GM12878 (cell line): ENCODE data around the gene PTPRN2. TPM values are rescaled to one million over a fixed set of nuclear protein-coding genes. Genes with fewer than 3 reads are reported as not detected.

Experiments
- ATAC-seq: fragments of 200-7000 bp; cut with Tn5 transposase; 3 replicates; pipeline ENCODE4 v1.9.1; 2020; ENCODE audit warnings: mild to moderate bottlenecking, moderate library complexity
- BruUV-seq: library from RNA; stranded (reverse); fragments of 400-500 nt; replicated peaks from 2 replicates; lab custom pipeline; 2021; lab: Mats Ljungman, UMichigan
- CTCF ChIA-PET: fragments of 300-600 bp; sonication (Branson Sonifier 250); formaldehyde crosslinking; extraction: SDS; loops from one replicate; lab custom pipeline; 2021; ENCODE audit warnings: inconsistent platforms; lab: Yijun Ruan, JAX
- POLR2A ChIA-PET: fragments of 350-600 bp; formaldehyde crosslinking; extraction: SDS; loops from one replicate; lab custom pipeline; 2021; ENCODE audit warnings: inconsistent platforms; lab: Charles Lee
- RAD21 ChIA-PET: fragments of 300-600 bp; sonication (Branson Sonifier 250); formaldehyde crosslinking; loops from one replicate; lab custom pipeline; 2023; ENCODE audit warnings: antibody characterized with exemption; ENCODE audit not compliant: unreplicated experiment; lab: Charles Lee
- SMC1A ChIA-PET: fragments of 300-600 bp; sonication (Branson Sonifier 250); formaldehyde crosslinking; loops from one replicate; lab custom pipeline; 2023; ENCODE audit not compliant: unreplicated experiment, uncharacterized antibody; lab: Charles Lee
- DNase-seq: peaks from one replicate; pipeline ENCODE4 v3.0.0-alpha.2; 2011; ENCODE audit warnings: low read depth, low spot score
- FAIRE-seq: peaks from 3 replicates; lab custom pipeline; 2011; peaks lifted over from hg19 to GRCh38; lab: Jason Lieb, UNC
- H2AFZ ChIP-seq: 2 replicates; pipeline ENCODE4 v1.6.0; 2011; ENCODE audit warnings: low read depth, low read length, control low read depth; ENCODE audit not compliant: control insufficient read depth
- H3K27ac ChIP-seq: 2 replicates; pipeline ENCODE4 v1.5.1; 2011; ENCODE audit warnings: control low read depth; ENCODE audit not compliant: control insufficient read depth, insufficient read depth
- H3K27me3 ChIP-seq, 2 experiments: replicated peaks in 1 of 2; 2 replicates each; pipeline versions ENCODE4 v1.6.0 to v1.6.1; 2011; ENCODE audit warnings: low read length in 1 of 2; ENCODE audit not compliant: control insufficient read depth in 2 of 2, insufficient read depth in 2 of 2
- H3K36me3 ChIP-seq, 2 experiments: 2 replicates each; pipeline ENCODE4 v1.5.1; 2011; ENCODE audit warnings: low read length in 1 of 2; ENCODE audit not compliant: control insufficient read depth in 2 of 2, insufficient read depth in 2 of 2
- H3K4me1 ChIP-seq: 2 replicates; pipeline ENCODE4 v1.6.1; 2011; ENCODE audit warnings: mild to moderate bottlenecking, low read length, moderate library complexity, mixed read lengths; ENCODE audit not compliant: control insufficient read depth, insufficient read depth
- H3K4me2 ChIP-seq: 2 replicates; pipeline ENCODE4 v1.6.0; 2011; ENCODE audit warnings: control low read depth; ENCODE audit not compliant: control insufficient read depth, insufficient read depth
- H3K4me3 ChIP-seq: fragments of 200-600 bp; sonication (generic); 2 replicates; pipeline ENCODE4 v1.5.1; 2016
- H3K79me2 ChIP-seq: 2 replicates; pipeline ENCODE4 v1.6.0; 2011; ENCODE audit warnings: low read length; ENCODE audit not compliant: control insufficient read depth, insufficient read depth
- H3K9ac ChIP-seq: 2 replicates; pipeline ENCODE4 v1.8.0; 2011; ENCODE audit warnings: low read length, control low read depth, mixed read lengths; ENCODE audit not compliant: control insufficient read depth, insufficient read depth
- H3K9me3 ChIP-seq: replicated peaks from 3 replicates; pipeline ENCODE4 v1.5.1; 2011; ENCODE audit warnings: mild to moderate bottlenecking, low read length; ENCODE audit not compliant: control insufficient read depth, insufficient read depth
- H4K20me1 ChIP-seq: 2 replicates; pipeline ENCODE4 v1.6.0; 2011; ENCODE audit not compliant: control insufficient read depth, insufficient read depth
- CHD2 ChIP-seq: IDR thresholded peaks from 2 replicates; pipeline ENCODE4 v1.6.1; 2011; ENCODE audit warnings: low read depth, low read length, improper control_type of control experiment, borderline replicate concordance
- CHD4 ChIP-seq: fragments of 200-600 bp; sonication (generic); IDR thresholded peaks from 2 replicates; pipeline ENCODE4 v1.6.1; 2016; ENCODE audit warnings: mild to moderate bottlenecking
- E2F8 ChIP-seq: fragments of 450-650 bp; IDR thresholded peaks from 2 replicates; pipeline ENCODE4 v1.6.1; 2018; ENCODE audit warnings: mild to moderate bottlenecking, low read depth, moderate library complexity; ENCODE audit not compliant: partially characterized antibody
- EED ChIP-seq: sonication (generic); IDR thresholded peaks from 2 replicates; pipeline ENCODE4 v1.6.1; 2016; ENCODE audit warnings: antibody characterized with exemption, low read depth
- ESRRA ChIP-seq: IDR thresholded peaks from 2 replicates; pipeline ENCODE4 v1.6.1; 2012; ENCODE audit warnings: mild to moderate bottlenecking, low read length, improper control_type of control experiment
- FOXK2 ChIP-seq: fragments of 450-650 bp; IDR thresholded peaks from 2 replicates; pipeline ENCODE4 v1.6.1; 2017; ENCODE audit warnings: mild to moderate bottlenecking, moderate library complexity
- IKZF2 ChIP-seq, 2 experiments: fragments of 450-650 bp; IDR thresholded peaks; 2 replicates each; pipeline ENCODE4 v1.6.1; 2017; ENCODE audit warnings: mild to moderate bottlenecking in 2 of 2, moderate library complexity in 2 of 2
- IRF3 ChIP-seq: fragments of 450-650 bp; IDR thresholded peaks from 2 replicates; pipeline ENCODE4 v1.6.1; 2014; ENCODE audit warnings: mild to moderate bottlenecking
- MTA3 ChIP-seq: IDR thresholded peaks from 2 replicates; pipeline ENCODE4 v1.6.1; 2012; ENCODE audit warnings: low read length, inconsistent platforms, borderline replicate concordance
- MYB ChIP-seq: fragments of 150-350 bp; IDR thresholded peaks from 2 replicates; pipeline ENCODE4 v1.6.1; 2014; ENCODE audit warnings: mild to moderate bottlenecking, low read depth, low read length, borderline replicate concordance
- PBX3 ChIP-seq: IDR thresholded peaks from 2 replicates; pipeline ENCODE4 v1.6.1; 2011; ENCODE audit warnings: mild to moderate bottlenecking, low read depth, low read length, moderate library complexity; ENCODE audit not compliant: insufficient replicate concordance
- RUNX3 ChIP-seq: IDR thresholded peaks from 2 replicates; pipeline ENCODE4 v1.6.1; 2012; ENCODE audit warnings: low read length, inconsistent platforms
- SREBF1 ChIP-seq: IDR thresholded peaks from 2 replicates; pipeline ENCODE4 v1.6.1; 2012; ENCODE audit warnings: mild to moderate bottlenecking, low read length
- STAT3 ChIP-seq: IDR thresholded peaks from 2 replicates; pipeline ENCODE4 v1.6.1; 2011; ENCODE audit warnings: low read depth, low read length, improper control_type of control experiment
- WRNIP1 ChIP-seq: IDR thresholded peaks from 2 replicates; pipeline ENCODE4 v1.6.1; 2011; ENCODE audit warnings: low read depth, low read length, improper control_type of control experiment, borderline replicate concordance
- ZNF384 ChIP-seq: IDR thresholded peaks from 2 replicates; pipeline ENCODE4 v1.6.1; 2012; ENCODE audit warnings: low read depth, mild to moderate bottlenecking, low read length, improper control_type of control experiment, borderline replicate concordance
- WGBS: methylation state at CpG from one replicate; pipeline ENCODE4 v1.1.6; 2016; ENCODE audit warnings: low lambda C conversion rate; ENCODE audit not compliant: insufficient replicate concordance, insufficient coverage; ENCODE audit errors: missing lambda C conversion rate; 5-methylcytosine and 5-hydroxymethylcytosine counted together
- in situ Hi-C: fragments of 300-500 bp; cut with MboI; formaldehyde crosslinking; loops from 9 replicates; pipeline ENCODE4 v1.14.3; 2018; ENCODE audit warnings: mixed read lengths
- intact Hi-C: fragments of 100-400 bp; cut with micrococcal nuclease; formaldehyde crosslinking; loops from one replicate; pipeline ENCODE4 v1.14.2; 2022; ENCODE audit not compliant: unreplicated experiment
- polyA plus RNA-seq, 11 experiments: library from polyadenylated mRNA; depleted of rRNA in 4 of 11; unstranded in 6 of 11; stranded (reverse) in 5 of 11; fragments of >200 nt; fragmentation: Nextera tagmentation in 4 of 11; fragmentation: Illumina TruSeq in 1 of 11; extraction: Ambion mirVana in 4 of 11; extraction: Trizol in 1 of 11; gene quantifications; 1 replicate in 1 of 11; 2 replicates in 10 of 11; pipeline versions ENCODE4 v1.2.1 to v1.2.3, GENCODE V29; 2011 to 2016; ENCODE audit warnings: inconsistent platforms in 2 of 11, missing spikeins in 2 of 11, low read depth in 1 of 11
- total RNA-seq, 4 experiments: library from RNA; depleted of rRNA in 3 of 4; stranded (reverse); fragments of >200 nt in 3 of 4; fragmentation: Illumina TruSeq in 1 of 4; extraction: Trizol in 1 of 4; gene quantifications; 2 replicates each; pipeline versions ENCODE4 v1.2.1 to v1.2.3, GENCODE V29; 2013 to 2021

PTPRN2 gene
- total and polyA plus RNA-seq, 10 of the 15 experiments (the other 5 are each of a cell fraction or from before 2014, with no cell fraction given) = 5.4 TPM; not detected in 9

GRCh38 chr7:157978766-157979165 is 608.9 kb downstream of the PTPRN2 start:
- no peak for FAIRE-seq
- H3K4me2 ChIP-seq = no peak overlapping the region
- H3K9me3 ChIP-seq = peaks cover 1% of the 10 kb centered on the region; the same call in 1 of the 3 replicates
- H2AFZ ChIP-seq = no peak overlapping the region
- no peaks in the 10 kb centered on the region for H3K4me1 ChIP-seq
- ATAC-seq = no peak
- no peak overlapping the region for H3K27ac ChIP-seq
- intact Hi-C loops = no loop called here
- no peaks in the 10 kb centered on the region for H4K20me1 ChIP-seq
- SMC1A ChIA-PET = no interaction called here
- no peak overlapping the region for H3K4me3 ChIP-seq
- no peak for DNase-seq
- H3K79me2 ChIP-seq = no peaks in the 10 kb centered on the region
- in situ Hi-C loops = no loop called here
- RAD21 ChIA-PET = no interaction called here
- WGBS = 23% methylated on average over 12 of the region's 12 CpGs
- no peaks in the 10 kb centered on the region for H3K36me3 ChIP-seq
- H3K27me3 ChIP-seq = no peaks in the 10 kb centered on the region
- POLR2A ChIA-PET = no interaction called here
- no peak for TF ChIP-seq CHD2
- TF ChIP-seq SREBF1 = no peak
- no peak for TF ChIP-seq RUNX3
- no peak for TF ChIP-seq IKZF2 (IDR thresholded peaks at IDR 0.05)
- TF ChIP-seq ESRRA = no peak
- TF ChIP-seq CHD4 = no peak
- no peak for TF ChIP-seq MTA3
- no peak for TF ChIP-seq FOXK2
- no peak for TF ChIP-seq IRF3
- no peak for TF ChIP-seq E2F8
- TF ChIP-seq ZNF384 = no peak
- TF ChIP-seq STAT3 = no peak
- no peak for TF ChIP-seq PBX3
- TF ChIP-seq EED = no peak
- no peak for TF ChIP-seq WRNIP1
- TF ChIP-seq MYB = no peak
- CTCF ChIA-PET = no interaction called here
- no TSS peak for BruUV-seq
- H3K9ac ChIP-seq = no peak overlapping the region
